HepG2 (cell line): ENCODE measurements around the gene GRM7. TPM values are rescaled to one million over a fixed set of nuclear protein-coding genes. Genes with fewer than 3 reads are reported as not detected.

Experiments
- ATAC-seq: fragments of 200-7000 bp; cut with Tn5 transposase; 3 replicates; pipeline ENCODE4 v1.9.1; 2020; ENCODE audit warnings: mild to moderate bottlenecking, moderate library complexity
- BruUV-seq: library from RNA; stranded (reverse); fragments of 400-500 nt; replicated peaks from 2 replicates; lab custom pipeline; 2021; lab: Mats Ljungman, UMichigan
- CTCF ChIA-PET: fragments of 300-600 bp; formaldehyde crosslinking; extraction: SDS; loops from one replicate; lab custom pipeline; 2021; ENCODE audit warnings: low total read pairs, inconsistent platforms, low intra/inter-chr PET ratio; lab: Yijun Ruan, JAX
- POLR2A ChIA-PET: fragments of 350-600 bp; sonication (Branson Sonifier 250); formaldehyde crosslinking; loops from one replicate; lab custom pipeline; 2020; ENCODE audit warnings: antibody characterized with exemption, inconsistent platforms; lab: Yijun Ruan, JAX
- DNase-seq: peaks from one replicate; pipeline ENCODE4 v3.0.0-alpha.2; 2015; ENCODE audit warnings: low spot score
- FAIRE-seq: peaks from 3 replicates; lab custom pipeline; 2011; peaks lifted over from hg19 to GRCh38; lab: Jason Lieb, UNC
- H2AFZ ChIP-seq: one replicate; pipeline ENCODE4 v1.6.1; 2011; ENCODE audit warnings: low read length, inconsistent platforms
- H3K27ac ChIP-seq: fragments of 300-600 bp; 3 replicates; pipeline ENCODE4 v1.8.0; 2011; ENCODE audit warnings: mixed run types, mild to moderate bottlenecking, mixed read lengths, low read length, inconsistent platforms; ENCODE audit not compliant: insufficient read depth; ENCODE audit errors: extremely low read length
- H3K27me3 ChIP-seq, 2 experiments: fragments of 200-600 bp in 1 of 2; 2 replicates in 1 of 2; 3 replicates in 1 of 2; pipeline versions ENCODE4 v1.6.0 to v1.8.0; 2011; ENCODE audit warnings: low read length in 2 of 2, mild to moderate bottlenecking in 2 of 2, moderate library complexity in 2 of 2, inconsistent platforms in 1 of 2; ENCODE audit not compliant: insufficient read depth in 2 of 2, control insufficient read depth in 1 of 2
- H3K36me3 ChIP-seq, 2 experiments: fragments of 200-600 bp in 1 of 2; replicated peaks in 1 of 2; 2 replicates in 1 of 2; 3 replicates in 1 of 2; pipeline versions ENCODE4 v1.5.1 to v1.8.0; 2011; ENCODE audit warnings: low read length in 2 of 2, inconsistent platforms in 1 of 2; ENCODE audit not compliant: insufficient read depth in 2 of 2, control insufficient read depth in 1 of 2
- H3K4me1 ChIP-seq: 2 replicates; pipeline ENCODE4 v1.5.1; 2012; ENCODE audit warnings: low read length, inconsistent platforms; ENCODE audit not compliant: insufficient read depth
- H3K4me2 ChIP-seq: 2 replicates; pipeline ENCODE4 v1.6.0; 2011; ENCODE audit warnings: low read depth, low read length, inconsistent platforms
- H3K4me3 ChIP-seq, 3 experiments: fragments of 200-600 bp in 1 of 3; sonication (generic), shearing (Covaris generic) in 1 of 3; replicated peaks in 1 of 3; 2 replicates each; pipeline ENCODE4 v1.5.1; 2011 to 2016; ENCODE audit warnings: low read length in 3 of 3, inconsistent platforms in 2 of 3, low read depth in 2 of 3, mild to moderate bottlenecking in 2 of 3, control low read depth in 1 of 3, mixed read lengths in 1 of 3; ENCODE audit not compliant: insufficient read depth in 1 of 3
- H3K79me2 ChIP-seq: one replicate; pipeline ENCODE4 v1.6.1; 2011; ENCODE audit warnings: low read length, inconsistent platforms; ENCODE audit not compliant: insufficient read depth
- H3K9ac ChIP-seq: 2 replicates; pipeline ENCODE4 v1.6.0; 2011; ENCODE audit warnings: mild to moderate bottlenecking, low read depth, low read length, inconsistent platforms; ENCODE audit not compliant: insufficient read depth
- H3K9me3 ChIP-seq: 2 replicates; pipeline ENCODE4 v1.5.1; 2012; ENCODE audit warnings: mild to moderate bottlenecking, low read length
- H4K20me1 ChIP-seq: 2 replicates; pipeline ENCODE4 v1.6.0; 2011; ENCODE audit warnings: inconsistent platforms, mild to moderate bottlenecking, low read length, moderate library complexity; ENCODE audit not compliant: insufficient read depth
- BORCS8-MEF2B ChIP-seq: sonication (generic); formaldehyde crosslinking; IDR thresholded peaks from 2 replicates; pipeline ENCODE4 v1.8.0; 2022; ENCODE audit warnings: mild to moderate bottlenecking, missing genetic modification reagents
- FOXO4 ChIP-seq: sonication (generic); formaldehyde crosslinking; conservative IDR thresholded peaks from 2 replicates; pipeline ENCODE4 v1.8.1; 2023; ENCODE audit warnings: missing genetic modification reagents
- HOXA5 ChIP-seq: sonication (generic); formaldehyde crosslinking; IDR thresholded peaks from 2 replicates; pipeline ENCODE4 v1.4.0; 2020; ENCODE audit warnings: missing genetic modification reagents
- ONECUT2 ChIP-seq: sonication (generic); formaldehyde crosslinking; IDR thresholded peaks from 2 replicates; pipeline ENCODE4 v1.4.0; 2020; ENCODE audit warnings: missing genetic modification reagents
- SIX1 ChIP-seq: sonication (generic); formaldehyde crosslinking; IDR thresholded peaks from 2 replicates; pipeline ENCODE4 v1.4.0; 2020; ENCODE audit warnings: missing genetic modification reagents, borderline replicate concordance
- SYNCRIP ChIP-seq: fragments of 200-400 bp; formaldehyde crosslinking; IDR thresholded peaks from 2 replicates; pipeline ENCODE4 v1.6.1; 2018; ENCODE audit warnings: mild to moderate bottlenecking, low read depth, low read length; ENCODE audit not compliant: insufficient read depth
- ZBTB33 ChIP-seq: sonication (generic); formaldehyde crosslinking; IDR thresholded peaks from 2 replicates; pipeline ENCODE4 v1.4.0; 2020; ENCODE audit warnings: missing genetic modification reagents
- ZNF317 ChIP-seq: sonication (generic); formaldehyde crosslinking; IDR thresholded peaks from 2 replicates; pipeline ENCODE4 v1.5.0; 2020; ENCODE audit warnings: mild to moderate bottlenecking, missing genetic modification reagents
- WGBS: methylation state at CpG from one replicate; pipeline ENCODE4 v1.1.6; 2017; ENCODE audit warnings: low lambda C conversion rate; 5-methylcytosine and 5-hydroxymethylcytosine counted together
- in situ Hi-C: cut with HindIII; loops from 2 replicates; pipeline ENCODE4 v1.10.0; 2017; ENCODE audit warnings: low pct_unique_long_range_greater_than_20kb; ENCODE audit not compliant: extremely low pct_ligation_motif_present
- intact Hi-C: fragments of 100-400 bp; cut with micrococcal nuclease; formaldehyde crosslinking; loops from one replicate; pipeline ENCODE4 v1.10.0; 2022; ENCODE audit not compliant: unreplicated experiment
- polyA plus RNA-seq, 8 experiments: library from polyadenylated mRNA; depleted of rRNA in 3 of 8; stranded (reverse) in 7 of 8; unstranded in 1 of 8; fragments of >200 nt; fragmentation: Illumina TruSeq in 4 of 8; extraction: Trizol in 4 of 8; gene quantifications; 2 replicates each; pipeline versions ENCODE4 v1.2.1 to v1.2.3, GENCODE V29; 2011 to 2016; ENCODE audit warnings: low read depth in 4 of 8, missing spikeins in 1 of 8, mixed read lengths in 1 of 8; ENCODE audit not compliant: insufficient read depth in 1 of 8
- total RNA-seq, 5 experiments: library from RNA; depleted of rRNA; stranded (reverse); fragments of >200 nt; fragmentation: Illumina TruSeq; extraction: Trizol; gene quantifications; 2 replicates each; pipeline ENCODE4 v1.2.3, GENCODE V29; 2016; ENCODE audit warnings: low read depth in 1 of 5
- TF ChIP-seq, protein P1 (sequence below): IDR thresholded peaks from 2 replicates; pipeline ENCODE4 v1.4.0; 2020; ENCODE audit warnings: mild to moderate bottlenecking, missing genetic modification reagents
- TF ChIP-seq, protein P2 (sequence below): sonication (generic); formaldehyde crosslinking; IDR thresholded peaks from 2 replicates; pipeline ENCODE4 v1.5.1; 2020; ENCODE audit warnings: missing genetic modification reagents, mild to moderate bottlenecking, borderline replicate concordance
- TF ChIP-seq, protein P3 (sequence below): sonication (generic); formaldehyde crosslinking; conservative IDR thresholded peaks from 2 replicates; pipeline ENCODE4 v1.8.0; 2022; ENCODE audit warnings: mild to moderate bottlenecking, moderate library complexity, missing genetic modification reagents
- TF ChIP-seq, protein P4 (sequence below): sonication (generic); formaldehyde crosslinking; IDR thresholded peaks from 2 replicates; pipeline ENCODE4 v1.9.0; 2021; ENCODE audit warnings: missing genetic modification reagents, mild to moderate bottlenecking, borderline replicate concordance

Gene GRM7
- total and polyA plus RNA-seq, 2 of the 13 experiments (the other 11 are each of a cell fraction or from before 2014, with no cell fraction given): not detected

DNA sequence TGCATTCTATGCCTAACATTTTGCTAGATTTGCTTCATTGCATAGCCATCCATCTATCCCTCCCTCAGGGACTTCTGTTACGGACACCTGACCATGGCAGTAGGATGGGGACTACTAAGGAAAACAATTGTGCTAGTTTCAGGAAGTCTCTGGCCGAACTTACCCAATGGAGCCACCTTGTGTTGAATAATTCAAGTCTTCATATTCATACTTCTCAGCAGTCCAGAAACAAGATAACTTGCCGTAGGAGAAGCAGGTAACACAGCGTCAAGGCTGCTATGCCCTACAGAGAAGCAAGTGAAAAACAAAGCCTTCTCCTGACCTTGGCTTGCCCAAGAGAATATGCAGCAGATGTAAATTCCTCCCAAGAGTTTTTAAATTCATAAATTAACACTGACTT, 685.3 kb downstream of the GRM7 start:
- POLR2A ChIA-PET: no interaction called here
- in situ Hi-C loops (no loop called here), intact Hi-C loops (no loop called here)
- no peak overlapping the region for H3K27ac ChIP-seq
- ATAC-seq (no peak), DNase-seq (no peak), FAIRE-seq (no peak)
- no peak overlapping the region for H3K4me3 ChIP-seq
- H3K4me2 ChIP-seq: no peak overlapping the region
- H3K79me2 ChIP-seq: no peaks in the 10 kb centered on the region
- no peaks in the 10 kb centered on the region for H3K27me3 ChIP-seq
- H3K9me3 ChIP-seq: peaks cover 71% of the 10 kb centered on the region
- H2AFZ ChIP-seq: no peak overlapping the region
- CTCF ChIA-PET: interaction anchor here (0.6 kb wide), 1 partner anchor 860 kb away, joined by 3 read pairs; no protein-coding TSS in a partner anchor
- no peaks in the 10 kb centered on the region for H3K36me3 ChIP-seq
- WGBS: 8% methylated on average over 4 of the region's 4 CpGs
- H4K20me1 ChIP-seq: no peaks in the 10 kb centered on the region
- no peaks in the 10 kb centered on the region for H3K4me1 ChIP-seq
- no TSS peak for BruUV-seq
- H3K9ac ChIP-seq: no peak overlapping the region
- TF ChIP-seq SIX1 (no peak), ZNF317 (CRISPR knock-in tag) (no peak), HOXA5 (CRISPR knock-in tag) (no peak), ZBTB33 (CRISPR knock-in tag) (no peak), BORCS8-MEF2B (CRISPR knock-in tag) (no peak), ONECUT2 (CRISPR knock-in tag) (no peak), FOXO4 (no peak), SYNCRIP (no peak)
- TF ChIP-seq, protein P1, sequence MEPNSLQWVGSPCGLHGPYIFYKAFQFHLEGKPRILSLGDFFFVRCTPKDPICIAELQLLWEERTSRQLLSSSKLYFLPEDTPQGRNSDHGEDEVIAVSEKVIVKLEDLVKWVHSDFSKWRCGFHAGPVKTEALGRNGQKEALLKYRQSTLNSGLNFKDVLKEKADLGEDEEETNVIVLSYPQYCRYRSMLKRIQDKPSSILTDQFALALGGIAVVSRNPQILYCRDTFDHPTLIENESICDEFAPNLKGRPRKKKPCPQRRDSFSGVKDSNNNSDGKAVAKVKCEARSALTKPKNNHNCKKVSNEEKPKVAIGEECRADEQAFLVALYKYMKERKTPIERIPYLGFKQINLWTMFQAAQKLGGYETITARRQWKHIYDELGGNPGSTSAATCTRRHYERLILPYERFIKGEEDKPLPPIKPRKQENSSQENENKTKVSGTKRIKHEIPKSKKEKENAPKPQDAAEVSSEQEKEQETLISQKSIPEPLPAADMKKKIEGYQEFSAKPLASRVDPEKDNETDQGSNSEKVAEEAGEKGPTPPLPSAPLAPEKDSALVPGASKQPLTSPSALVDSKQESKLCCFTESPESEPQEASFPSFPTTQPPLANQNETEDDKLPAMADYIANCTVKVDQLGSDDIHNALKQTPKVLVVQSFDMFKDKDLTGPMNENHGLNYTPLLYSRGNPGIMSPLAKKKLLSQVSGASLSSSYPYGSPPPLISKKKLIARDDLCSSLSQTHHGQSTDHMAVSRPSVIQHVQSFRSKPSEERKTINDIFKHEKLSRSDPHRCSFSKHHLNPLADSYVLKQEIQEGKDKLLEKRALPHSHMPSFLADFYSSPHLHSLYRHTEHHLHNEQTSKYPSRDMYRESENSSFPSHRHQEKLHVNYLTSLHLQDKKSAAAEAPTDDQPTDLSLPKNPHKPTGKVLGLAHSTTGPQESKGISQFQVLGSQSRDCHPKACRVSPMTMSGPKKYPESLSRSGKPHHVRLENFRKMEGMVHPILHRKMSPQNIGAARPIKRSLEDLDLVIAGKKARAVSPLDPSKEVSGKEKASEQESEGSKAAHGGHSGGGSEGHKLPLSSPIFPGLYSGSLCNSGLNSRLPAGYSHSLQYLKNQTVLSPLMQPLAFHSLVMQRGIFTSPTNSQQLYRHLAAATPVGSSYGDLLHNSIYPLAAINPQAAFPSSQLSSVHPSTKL (CRISPR knock-in tag): no peak
- TF ChIP-seq, protein P2, sequence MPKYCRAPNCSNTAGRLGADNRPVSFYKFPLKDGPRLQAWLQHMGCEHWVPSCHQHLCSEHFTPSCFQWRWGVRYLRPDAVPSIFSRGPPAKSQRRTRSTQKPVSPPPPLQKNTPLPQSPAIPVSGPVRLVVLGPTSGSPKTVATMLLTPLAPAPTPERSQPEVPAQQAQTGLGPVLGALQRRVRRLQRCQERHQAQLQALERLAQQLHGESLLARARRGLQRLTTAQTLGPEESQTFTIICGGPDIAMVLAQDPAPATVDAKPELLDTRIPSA (CRISPR knock-in tag): no peak
- TF ChIP-seq, protein P3, sequence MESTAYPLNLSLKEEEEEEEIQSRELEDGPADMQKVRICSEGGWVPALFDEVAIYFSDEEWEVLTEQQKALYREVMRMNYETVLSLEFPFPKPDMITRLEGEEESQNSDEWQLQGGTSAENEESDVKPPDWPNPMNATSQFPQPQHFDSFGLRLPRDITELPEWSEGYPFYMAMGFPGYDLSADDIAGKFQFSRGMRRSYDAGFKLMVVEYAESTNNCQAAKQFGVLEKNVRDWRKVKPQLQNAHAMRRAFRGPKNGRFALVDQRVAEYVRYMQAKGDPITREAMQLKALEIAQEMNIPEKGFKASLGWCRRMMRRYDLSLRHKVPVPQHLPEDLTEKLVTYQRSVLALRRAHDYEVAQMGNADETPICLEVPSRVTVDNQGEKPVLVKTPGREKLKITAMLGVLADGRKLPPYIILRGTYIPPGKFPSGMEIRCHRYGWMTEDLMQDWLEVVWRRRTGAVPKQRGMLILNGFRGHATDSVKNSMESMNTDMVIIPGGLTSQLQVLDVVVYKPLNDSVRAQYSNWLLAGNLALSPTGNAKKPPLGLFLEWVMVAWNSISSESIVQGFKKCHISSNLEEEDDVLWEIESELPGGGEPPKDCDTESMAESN (CRISPR knock-in tag): no peak
- TF ChIP-seq, protein P4, sequence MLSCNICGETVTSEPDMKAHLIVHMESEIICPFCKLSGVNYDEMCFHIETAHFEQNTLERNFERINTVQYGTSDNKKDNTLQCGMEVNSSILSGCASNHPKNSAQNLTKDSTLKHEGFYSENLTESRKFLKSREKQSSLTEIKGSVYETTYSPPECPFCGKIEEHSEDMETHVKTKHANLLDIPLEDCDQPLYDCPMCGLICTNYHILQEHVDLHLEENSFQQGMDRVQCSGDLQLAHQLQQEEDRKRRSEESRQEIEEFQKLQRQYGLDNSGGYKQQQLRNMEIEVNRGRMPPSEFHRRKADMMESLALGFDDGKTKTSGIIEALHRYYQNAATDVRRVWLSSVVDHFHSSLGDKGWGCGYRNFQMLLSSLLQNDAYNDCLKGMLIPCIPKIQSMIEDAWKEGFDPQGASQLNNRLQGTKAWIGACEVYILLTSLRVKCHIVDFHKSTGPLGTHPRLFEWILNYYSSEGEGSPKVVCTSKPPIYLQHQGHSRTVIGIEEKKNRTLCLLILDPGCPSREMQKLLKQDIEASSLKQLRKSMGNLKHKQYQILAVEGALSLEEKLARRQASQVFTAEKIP (CRISPR knock-in tag): no peak
